Choroid plexus epithelial cell (primary cell): ENCODE measurements around the gene FABP7.

Experiments used
- DNase-seq: peaks from one replicate; pipeline ENCODE4 v3.0.0-alpha.2; 2010; ENCODE audit warnings: low read depth
- H3K4me3 ChIP-seq: 2 replicates; pipeline ENCODE4 v1.5.1; 2011; ENCODE audit warnings: low read depth, mild to moderate bottlenecking, control low read depth, low read length, moderate library complexity
- TF ChIP-seq, protein P1 (sequence below): conservative IDR thresholded peaks from 2 replicates; pipeline ENCODE4 v1.5.1; 2011; ENCODE audit warnings: low read depth, mild to moderate bottlenecking, control low read depth, inconsistent platforms, low read length, moderate library complexity

FABP7 gene

DNA sequence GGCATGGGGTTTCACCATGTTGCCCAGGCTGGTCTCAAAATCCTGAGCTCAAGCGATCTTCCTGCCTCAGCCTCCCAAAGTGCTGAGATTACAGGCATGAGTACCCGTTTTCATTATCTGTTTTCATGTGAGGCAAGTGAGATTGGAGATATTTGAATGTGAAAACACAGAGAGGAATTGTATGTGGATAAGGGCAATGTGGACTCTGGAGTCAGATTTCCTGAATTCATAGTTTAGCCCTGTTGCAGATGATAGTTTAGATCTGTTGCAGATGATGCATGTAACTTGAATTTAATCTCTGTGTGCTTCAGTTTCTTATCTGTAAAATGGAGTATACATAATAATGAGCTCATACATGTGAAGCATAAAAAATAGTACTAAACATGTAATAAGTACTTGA lies 13.2 kb downstream of the FABP7 start:
- TF ChIP-seq, protein P1, sequence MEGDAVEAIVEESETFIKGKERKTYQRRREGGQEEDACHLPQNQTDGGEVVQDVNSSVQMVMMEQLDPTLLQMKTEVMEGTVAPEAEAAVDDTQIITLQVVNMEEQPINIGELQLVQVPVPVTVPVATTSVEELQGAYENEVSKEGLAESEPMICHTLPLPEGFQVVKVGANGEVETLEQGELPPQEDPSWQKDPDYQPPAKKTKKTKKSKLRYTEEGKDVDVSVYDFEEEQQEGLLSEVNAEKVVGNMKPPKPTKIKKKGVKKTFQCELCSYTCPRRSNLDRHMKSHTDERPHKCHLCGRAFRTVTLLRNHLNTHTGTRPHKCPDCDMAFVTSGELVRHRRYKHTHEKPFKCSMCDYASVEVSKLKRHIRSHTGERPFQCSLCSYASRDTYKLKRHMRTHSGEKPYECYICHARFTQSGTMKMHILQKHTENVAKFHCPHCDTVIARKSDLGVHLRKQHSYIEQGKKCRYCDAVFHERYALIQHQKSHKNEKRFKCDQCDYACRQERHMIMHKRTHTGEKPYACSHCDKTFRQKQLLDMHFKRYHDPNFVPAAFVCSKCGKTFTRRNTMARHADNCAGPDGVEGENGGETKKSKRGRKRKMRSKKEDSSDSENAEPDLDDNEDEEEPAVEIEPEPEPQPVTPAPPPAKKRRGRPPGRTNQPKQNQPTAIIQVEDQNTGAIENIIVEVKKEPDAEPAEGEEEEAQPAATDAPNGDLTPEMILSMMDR, result no peak
- H3K4me3 ChIP-seq, result no peak overlapping the region
- DNase-seq, result no peak

GRCh38 chr6:122797537-122797936 lies 18.0 kb downstream of the FABP7 start:
- TF ChIP-seq, protein P1, result no peak
- H3K4me3 ChIP-seq, result no peak overlapping the region
- DNase-seq, result no peak

DNA sequence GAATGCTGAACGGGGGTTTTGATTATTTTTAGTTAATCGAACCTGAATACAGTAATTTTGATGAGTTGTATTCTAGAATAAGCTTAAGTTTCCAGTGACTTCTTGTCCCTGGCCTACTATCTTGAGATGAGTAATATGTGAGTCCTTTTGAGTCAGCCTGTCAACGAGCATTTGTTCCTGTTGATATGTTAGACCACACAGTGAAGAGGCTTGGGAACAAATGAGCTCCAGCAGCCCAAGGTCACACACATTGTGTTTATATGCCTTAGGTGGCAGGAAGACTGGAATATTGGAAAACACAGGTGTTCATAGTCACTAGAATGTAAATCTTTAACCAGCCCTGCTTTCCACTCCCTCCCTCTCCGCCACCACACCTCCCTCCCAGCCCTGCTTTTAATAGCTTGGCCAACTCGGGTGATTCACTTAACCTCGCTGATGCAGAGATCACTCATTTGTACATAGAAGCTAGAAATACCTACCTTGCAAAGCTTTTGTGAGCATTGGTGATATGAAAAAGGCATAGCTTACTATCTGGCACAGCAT lies 18.7 kb downstream of the FABP7 start:
- H3K4me3 ChIP-seq, result no peak overlapping the region
- TF ChIP-seq, protein P1, result no peak

GRCh38 chr6:122799140-122799745 lies 19.7 kb downstream of the FABP7 start:
- no peak for DNase-seq
- H3K4me3 ChIP-seq, result no peak overlapping the region
- TF ChIP-seq, protein P1, result no peak

More for the DNA sequence above, 18.7 kb downstream of the FABP7 start:
- peak; percentile 81 for DNase-seq

- DNase-seq, result peak; percentile 40
- no peak overlapping the region for H3K4me3 ChIP-seq
- TF ChIP-seq, protein P1, result no peak
Measured at GRCh38 chr6:122799916-122800686, 20.6 kb downstream of the FABP7 start.

DNA sequence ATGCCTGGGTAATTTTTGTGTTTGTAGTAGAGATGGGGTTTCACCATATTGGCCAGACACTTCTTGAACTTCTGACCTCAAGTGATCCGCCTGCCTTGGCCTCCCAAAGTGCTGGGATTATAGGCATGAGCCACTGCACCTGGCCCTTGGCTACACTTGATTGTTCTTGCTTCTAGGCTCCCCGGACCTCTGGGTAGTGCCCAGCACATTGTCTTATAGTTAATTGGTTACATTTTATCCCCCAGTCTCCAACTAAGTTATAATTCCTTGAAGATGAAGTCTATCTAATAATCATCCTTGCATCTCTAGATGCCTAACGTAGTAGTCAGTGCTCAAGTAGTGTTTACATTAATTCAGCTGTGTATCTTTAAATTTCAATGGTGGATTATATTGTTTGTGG lies 21.4 kb downstream of the FABP7 start:
- TF ChIP-seq, protein P1, result no peak
- H3K4me3 ChIP-seq, result no peak overlapping the region
- no peak for DNase-seq
